GM12878 (cell line): Measurements from ENCODE around the gene URI1. TPM values are rescaled to one million over a fixed set of nuclear protein-coding genes. Genes with fewer than 3 reads are reported as not detected.

Experiments used
- ATAC-seq: fragments of 200-7000 bp; cut with Tn5 transposase; 3 replicates; pipeline ENCODE4 v1.9.1; 2020; ENCODE audit warnings: mild to moderate bottlenecking, moderate library complexity
- BruUV-seq: library from RNA; stranded (reverse); fragments of 400-500 nt; replicated peaks from 2 replicates; lab custom pipeline; 2021; lab: Mats Ljungman, UMichigan
- CTCF ChIA-PET: fragments of 300-600 bp; sonication (Branson Sonifier 250); formaldehyde crosslinking; extraction: SDS; loops from one replicate; lab custom pipeline; 2021; ENCODE audit warnings: inconsistent platforms; lab: Yijun Ruan, JAX
- POLR2A ChIA-PET: fragments of 350-600 bp; formaldehyde crosslinking; extraction: SDS; loops from one replicate; lab custom pipeline; 2021; ENCODE audit warnings: inconsistent platforms; lab: Charles Lee
- RAD21 ChIA-PET: fragments of 300-600 bp; sonication (Branson Sonifier 250); formaldehyde crosslinking; loops from one replicate; lab custom pipeline; 2023; ENCODE audit warnings: antibody characterized with exemption; ENCODE audit not compliant: unreplicated experiment; lab: Charles Lee
- SMC1A ChIA-PET: fragments of 300-600 bp; sonication (Branson Sonifier 250); formaldehyde crosslinking; loops from one replicate; lab custom pipeline; 2023; ENCODE audit not compliant: unreplicated experiment, uncharacterized antibody; lab: Charles Lee
- DNase-seq: peaks from one replicate; pipeline ENCODE4 v3.0.0-alpha.2; 2011; ENCODE audit warnings: low read depth, low spot score
- FAIRE-seq: peaks from 3 replicates; lab custom pipeline; 2011; peaks lifted over from hg19 to GRCh38; lab: Jason Lieb, UNC
- H2AFZ ChIP-seq: 2 replicates; pipeline ENCODE4 v1.6.0; 2011; ENCODE audit warnings: low read depth, low read length, control low read depth; ENCODE audit not compliant: control insufficient read depth
- H3K27ac ChIP-seq: 2 replicates; pipeline ENCODE4 v1.5.1; 2011; ENCODE audit warnings: control low read depth; ENCODE audit not compliant: control insufficient read depth, insufficient read depth
- H3K27me3 ChIP-seq, 2 experiments: replicated peaks in 1 of 2; 2 replicates each; pipeline versions ENCODE4 v1.6.0 to v1.6.1; 2011; ENCODE audit warnings: low read length in 1 of 2; ENCODE audit not compliant: control insufficient read depth in 2 of 2, insufficient read depth in 2 of 2
- H3K36me3 ChIP-seq, 2 experiments: 2 replicates each; pipeline ENCODE4 v1.5.1; 2011; ENCODE audit warnings: low read length in 1 of 2; ENCODE audit not compliant: control insufficient read depth in 2 of 2, insufficient read depth in 2 of 2
- H3K4me1 ChIP-seq: 2 replicates; pipeline ENCODE4 v1.6.1; 2011; ENCODE audit warnings: mild to moderate bottlenecking, low read length, moderate library complexity, mixed read lengths; ENCODE audit not compliant: control insufficient read depth, insufficient read depth
- H3K4me2 ChIP-seq: 2 replicates; pipeline ENCODE4 v1.6.0; 2011; ENCODE audit warnings: control low read depth; ENCODE audit not compliant: control insufficient read depth, insufficient read depth
- H3K4me3 ChIP-seq: fragments of 200-600 bp; sonication (generic); 2 replicates; pipeline ENCODE4 v1.5.1; 2016
- H3K79me2 ChIP-seq: 2 replicates; pipeline ENCODE4 v1.6.0; 2011; ENCODE audit warnings: low read length; ENCODE audit not compliant: control insufficient read depth, insufficient read depth
- H3K9ac ChIP-seq: 2 replicates; pipeline ENCODE4 v1.8.0; 2011; ENCODE audit warnings: low read length, control low read depth, mixed read lengths; ENCODE audit not compliant: control insufficient read depth, insufficient read depth
- H3K9me3 ChIP-seq: replicated peaks from 3 replicates; pipeline ENCODE4 v1.5.1; 2011; ENCODE audit warnings: mild to moderate bottlenecking, low read length; ENCODE audit not compliant: control insufficient read depth, insufficient read depth
- H4K20me1 ChIP-seq: 2 replicates; pipeline ENCODE4 v1.6.0; 2011; ENCODE audit not compliant: control insufficient read depth, insufficient read depth
- ASH2L ChIP-seq: fragments of 300-600, 200-600 bp; sonication (generic); IDR thresholded peaks from 2 replicates; pipeline ENCODE4 v1.6.1; 2017; ENCODE audit warnings: low read depth, mild to moderate bottlenecking, borderline replicate concordance
- BRCA1 ChIP-seq: IDR thresholded peaks from 2 replicates; pipeline ENCODE4 v1.6.1; 2011; ENCODE audit warnings: low read depth, low read length, improper control_type of control experiment
- CBX3 ChIP-seq: fragments of 200-600 bp; sonication (generic); IDR thresholded peaks from 2 replicates; pipeline ENCODE4 v1.6.1; 2016; ENCODE audit warnings: low read depth, borderline replicate concordance
- IKZF1 ChIP-seq: fragments of 450-650 bp; conservative IDR thresholded peaks from 2 replicates; pipeline ENCODE4 v1.6.1; 2017; ENCODE audit warnings: antibody characterized with exemption, mild to moderate bottlenecking
- MXI1 ChIP-seq: fragments of 150-350 bp; IDR thresholded peaks from 2 replicates; pipeline ENCODE4 v1.6.1; 2011; ENCODE audit warnings: low read depth, mild to moderate bottlenecking, inconsistent platforms, low read length, improper control_type of control experiment
- NKRF ChIP-seq: fragments of 450-650 bp; conservative IDR thresholded peaks from 2 replicates; pipeline ENCODE4 v1.6.1; 2017; ENCODE audit warnings: mild to moderate bottlenecking, moderate library complexity
- RAD51 ChIP-seq: fragments of 450-650 bp; IDR thresholded peaks from 2 replicates; pipeline ENCODE4 v1.6.1; 2016; ENCODE audit warnings: moderate library complexity, mild to moderate bottlenecking, inconsistent platforms
- REST ChIP-seq: IDR thresholded peaks from 2 replicates; pipeline ENCODE4 v1.6.1; 2012; ENCODE audit warnings: mild to moderate bottlenecking, low read depth, low read length
- SMAD1 ChIP-seq: fragments of 450-650 bp; IDR thresholded peaks from 2 replicates; pipeline ENCODE4 v1.6.1; 2018; ENCODE audit warnings: mild to moderate bottlenecking, low read depth; ENCODE audit not compliant: partially characterized antibody
- STAT1 ChIP-seq: fragments of 450-650 bp; conservative IDR thresholded peaks from 2 replicates; pipeline ENCODE4 v1.6.1; 2014; ENCODE audit warnings: antibody characterized with exemption, mild to moderate bottlenecking
- SUZ12 ChIP-seq: fragments of 200-600 bp; sonication (generic); IDR thresholded peaks from one replicate; pipeline ENCODE4 v1.6.1; 2018; ENCODE audit warnings: antibody characterized with exemption, mild to moderate bottlenecking; ENCODE audit not compliant: unreplicated experiment
- YY1 ChIP-seq: IDR thresholded peaks from 2 replicates; pipeline ENCODE4 v1.6.1; 2011; ENCODE audit warnings: low read depth, mild to moderate bottlenecking, low read length
- WGBS: methylation state at CpG from one replicate; pipeline ENCODE4 v1.1.6; 2016; ENCODE audit warnings: low lambda C conversion rate; ENCODE audit not compliant: insufficient replicate concordance, insufficient coverage; ENCODE audit errors: missing lambda C conversion rate; 5-methylcytosine and 5-hydroxymethylcytosine counted together
- in situ Hi-C: fragments of 300-500 bp; cut with MboI; formaldehyde crosslinking; loops from 9 replicates; pipeline ENCODE4 v1.14.3; 2018; ENCODE audit warnings: mixed read lengths
- intact Hi-C: fragments of 100-400 bp; cut with micrococcal nuclease; formaldehyde crosslinking; loops from one replicate; pipeline ENCODE4 v1.14.2; 2022; ENCODE audit not compliant: unreplicated experiment
- polyA plus RNA-seq, 11 experiments: library from polyadenylated mRNA; depleted of rRNA in 4 of 11; unstranded in 6 of 11; stranded (reverse) in 5 of 11; fragments of >200 nt; fragmentation: Nextera tagmentation in 4 of 11; fragmentation: Illumina TruSeq in 1 of 11; extraction: Ambion mirVana in 4 of 11; extraction: Trizol in 1 of 11; gene quantifications; 1 replicate in 1 of 11; 2 replicates in 10 of 11; pipeline versions ENCODE4 v1.2.1 to v1.2.3, GENCODE V29; 2011 to 2016; ENCODE audit warnings: inconsistent platforms in 2 of 11, missing spikeins in 2 of 11, low read depth in 1 of 11
- total RNA-seq, 4 experiments: library from RNA; depleted of rRNA in 3 of 4; stranded (reverse); fragments of >200 nt in 3 of 4; fragmentation: Illumina TruSeq in 1 of 4; extraction: Trizol in 1 of 4; gene quantifications; 2 replicates each; pipeline versions ENCODE4 v1.2.1 to v1.2.3, GENCODE V29; 2013 to 2021
- TF ChIP-seq, protein P1 (sequence below): fragments of 450-650 bp; IDR thresholded peaks from 2 replicates; pipeline ENCODE4 v1.6.1; 2016; ENCODE audit warnings: mild to moderate bottlenecking

The URI1 gene
- total and polyA plus RNA-seq, 10 of the 15 experiments (the other 5 are each of a cell fraction or from before 2014, with no cell fraction given) = 15.2 to 94.2 (median 47.9) TPM

- TF ChIP-seq, protein P1, sequence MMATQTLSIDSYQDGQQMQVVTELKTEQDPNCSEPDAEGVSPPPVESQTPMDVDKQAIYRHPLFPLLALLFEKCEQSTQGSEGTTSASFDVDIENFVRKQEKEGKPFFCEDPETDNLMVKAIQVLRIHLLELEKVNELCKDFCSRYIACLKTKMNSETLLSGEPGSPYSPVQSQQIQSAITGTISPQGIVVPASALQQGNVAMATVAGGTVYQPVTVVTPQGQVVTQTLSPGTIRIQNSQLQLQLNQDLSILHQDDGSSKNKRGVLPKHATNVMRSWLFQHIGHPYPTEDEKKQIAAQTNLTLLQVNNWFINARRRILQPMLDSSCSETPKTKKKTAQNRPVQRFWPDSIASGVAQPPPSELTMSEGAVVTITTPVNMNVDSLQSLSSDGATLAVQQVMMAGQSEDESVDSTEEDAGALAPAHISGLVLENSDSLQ = no peak
- TF ChIP-seq STAT1 = no peak
- TF ChIP-seq ASH2L = no peak
- no peak for TF ChIP-seq CBX3
- TF ChIP-seq RAD51 = no peak
- TF ChIP-seq IKZF1 = no peak
- no peak for TF ChIP-seq REST
- no peak for TF ChIP-seq SMAD1
- TF ChIP-seq MXI1 = no peak
These were observed 111.5 kb downstream of the URI1 start (continued) for GRCh38 chr19:30053558-30053957.

GRCh38 chr19:30054210-30054609, 112.2 kb downstream of the URI1 start:
- FAIRE-seq (no peak), ATAC-seq (no peak), DNase-seq (no peak)
- Histone ChIP-seq H3K27ac (no peak overlapping the region), H3K9ac (no peak overlapping the region), H3K9me3 (no peaks in the 10 kb centered on the region; the same call in 2 of the 3 replicates), H3K4me2 (no peak overlapping the region), H2AFZ (no peak overlapping the region), H3K79me2 (no peaks in the 10 kb centered on the region), H3K36me3 (no peaks in the 10 kb centered on the region), H3K27me3 (no peaks in the 10 kb centered on the region), H3K4me1 (no peaks in the 10 kb centered on the region), H4K20me1 (no peaks in the 10 kb centered on the region), H3K4me3 (no peak overlapping the region)
- ChIA-PET SMC1A (no interaction called here), CTCF (no interaction called here), RAD21 (no interaction called here), POLR2A (no interaction called here)
- intact Hi-C loops = no loop called here
- 22% methylated on average over 2 of the region's 2 CpGs for WGBS
- in situ Hi-C loops = no loop called here
- no TSS peak for BruUV-seq
- TF ChIP-seq BRCA1 = no peak
- no peak for TF ChIP-seq ASH2L
- no peak for TF ChIP-seq YY1
- no peak for TF ChIP-seq SUZ12
- TF ChIP-seq NKRF = no peak
